K562 (cell line): ENCODE data around the gene SHISAL2A.

Experiments used
- CEBPB ChIP-seq: fragments of 450-650 bp; IDR thresholded peaks from 2 replicates; pipeline ENCODE4 v1.6.1; 2016; ENCODE audit warnings: missing genetic modification characterization, missing compliant biosample characterization
- FOXP1 ChIP-seq: sonication (generic); formaldehyde crosslinking; IDR thresholded peaks from 2 replicates; pipeline ENCODE4 v1.8.0; 2022; ENCODE audit warnings: mild to moderate bottlenecking, missing genetic modification reagents
- SETDB1 ChIP-seq: IDR thresholded peaks from one replicate; pipeline ENCODE4 v1.6.1; 2012; ENCODE audit warnings: low read length, control low read depth, inconsistent platforms
- SIN3A ChIP-seq, 2 experiments: fragments of 150-350 bp in 1 of 2; IDR thresholded peaks; 2 replicates each; pipeline ENCODE4 v1.6.1; 2011 to 2016; ENCODE audit warnings: borderline replicate concordance in 2 of 2, low read depth in 2 of 2, low read length in 2 of 2, mild to moderate bottlenecking in 2 of 2, moderate library complexity in 2 of 2; ENCODE audit not compliant: control insufficient read depth in 1 of 2
- SRF ChIP-seq, 2 experiments: fragments of 250-450, 450-650 bp in 1 of 2; sonication (Bioruptor Pico) in 1 of 2; sonication (generic) in 1 of 2; formaldehyde crosslinking; IDR thresholded peaks; 2 replicates each; pipeline versions ENCODE4 v1.5.0 to v1.5.1; 2020 to 2022; ENCODE audit warnings: mild to moderate bottlenecking in 1 of 2, missing genetic modification reagents in 1 of 2
- TEAD4 ChIP-seq, 2 experiments: sonication (generic) in 1 of 2; formaldehyde crosslinking in 1 of 2; IDR thresholded peaks; 2 replicates each; pipeline versions ENCODE4 v1.6.1 to v1.8.0; 2012 to 2022; ENCODE audit warnings: borderline replicate concordance in 1 of 2, inconsistent platforms in 1 of 2, low read length in 1 of 2, mild to moderate bottlenecking in 1 of 2, missing genetic modification reagents in 1 of 2
- ZFP30 ChIP-seq: fragments of 250-450 bp; sonication (Bioruptor Pico); IDR thresholded peaks from 2 replicates; pipeline ENCODE4 v1.8.0; 2022; ENCODE audit warnings: moderate library complexity, mild to moderate bottlenecking, inconsistent platforms, borderline replicate concordance
- ZKSCAN1 ChIP-seq: fragments of 150-350 bp; IDR thresholded peaks from 2 replicates; pipeline ENCODE4 v1.6.1; 2016; ENCODE audit warnings: low read depth, low read length
- TF ChIP-seq, protein P1 (sequence below), 2 experiments: fragments of 450-650 bp; formaldehyde crosslinking in 1 of 2; IDR thresholded peaks; 2 replicates each; pipeline versions ENCODE4 v1.4.0 to v1.6.1; 2014 to 2020; ENCODE audit warnings: mild to moderate bottlenecking in 2 of 2, borderline replicate concordance in 1 of 2, low read depth in 1 of 2
- TF ChIP-seq, protein P2 (sequence below): sonication (generic); formaldehyde crosslinking; IDR thresholded peaks from 2 replicates; pipeline ENCODE4 v1.9.0; 2022; ENCODE audit warnings: mild to moderate bottlenecking, missing genetic modification reagents
- TF ChIP-seq, protein P3 (sequence below), 3 experiments: IDR thresholded peaks in 2 of 3; conservative IDR thresholded peaks in 1 of 3; 2 replicates each; pipeline ENCODE4 v1.5.1; 2011 to 2012; ENCODE audit warnings: low read length in 3 of 3, mild to moderate bottlenecking in 3 of 3, control low read depth in 2 of 3, improper control_type of control experiment in 1 of 3, inconsistent platforms in 1 of 3, low read depth in 1 of 3, mixed read lengths in 1 of 3, moderate library complexity in 1 of 3; ENCODE audit not compliant: insufficient read depth in 2 of 3
- TF ChIP-seq, protein P4 (sequence below): fragments of 450-650 bp; IDR thresholded peaks from 2 replicates; pipeline ENCODE4 v1.6.1; 2016; ENCODE audit warnings: low read depth, mild to moderate bottlenecking, moderate library complexity

DNA sequence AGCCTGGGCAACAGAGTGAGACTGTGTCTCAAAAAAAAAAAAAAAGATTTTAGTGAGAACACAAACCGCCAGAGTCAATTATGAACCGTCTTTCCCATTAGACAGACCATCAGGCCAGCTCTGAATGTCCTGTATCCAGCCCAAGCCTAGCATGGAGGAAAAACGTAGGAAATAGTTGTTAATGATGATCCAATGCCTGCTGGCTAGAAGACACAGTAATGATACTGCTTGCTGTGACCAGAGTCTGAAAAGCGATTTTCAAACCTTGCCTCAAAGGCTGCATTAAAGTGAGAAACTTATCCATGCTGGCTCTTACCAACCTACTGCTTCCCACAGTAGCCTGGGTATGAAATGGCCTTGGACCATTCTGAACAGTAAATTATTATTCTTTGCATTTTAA lies 48.2 kb downstream of the SHISAL2A start:
- no peak for TF ChIP-seq ZKSCAN1
- TF ChIP-seq CEBPB, result no peak
- TF ChIP-seq SIN3A (IDR thresholded peaks at IDR 0.05; ENCODE audit: borderline replicate concordance in 2 of 2, control insufficient read depth in 1 of 2, low read depth in 2 of 2, low read length in 2 of 2), result no peak
- TF ChIP-seq SRF (CRISPR knock-in tag; IDR thresholded peaks at IDR 0.05), result no peak
- TF ChIP-seq TEAD4 (IDR thresholded peaks at IDR 0.05; ENCODE audit: low read length), result no peak
- no peak for TF ChIP-seq TEAD4 (CRISPR knock-in tag; IDR thresholded peaks at IDR 0.05; ENCODE audit: borderline replicate concordance)
- no peak for TF ChIP-seq SETDB1
- TF ChIP-seq, protein P1, sequence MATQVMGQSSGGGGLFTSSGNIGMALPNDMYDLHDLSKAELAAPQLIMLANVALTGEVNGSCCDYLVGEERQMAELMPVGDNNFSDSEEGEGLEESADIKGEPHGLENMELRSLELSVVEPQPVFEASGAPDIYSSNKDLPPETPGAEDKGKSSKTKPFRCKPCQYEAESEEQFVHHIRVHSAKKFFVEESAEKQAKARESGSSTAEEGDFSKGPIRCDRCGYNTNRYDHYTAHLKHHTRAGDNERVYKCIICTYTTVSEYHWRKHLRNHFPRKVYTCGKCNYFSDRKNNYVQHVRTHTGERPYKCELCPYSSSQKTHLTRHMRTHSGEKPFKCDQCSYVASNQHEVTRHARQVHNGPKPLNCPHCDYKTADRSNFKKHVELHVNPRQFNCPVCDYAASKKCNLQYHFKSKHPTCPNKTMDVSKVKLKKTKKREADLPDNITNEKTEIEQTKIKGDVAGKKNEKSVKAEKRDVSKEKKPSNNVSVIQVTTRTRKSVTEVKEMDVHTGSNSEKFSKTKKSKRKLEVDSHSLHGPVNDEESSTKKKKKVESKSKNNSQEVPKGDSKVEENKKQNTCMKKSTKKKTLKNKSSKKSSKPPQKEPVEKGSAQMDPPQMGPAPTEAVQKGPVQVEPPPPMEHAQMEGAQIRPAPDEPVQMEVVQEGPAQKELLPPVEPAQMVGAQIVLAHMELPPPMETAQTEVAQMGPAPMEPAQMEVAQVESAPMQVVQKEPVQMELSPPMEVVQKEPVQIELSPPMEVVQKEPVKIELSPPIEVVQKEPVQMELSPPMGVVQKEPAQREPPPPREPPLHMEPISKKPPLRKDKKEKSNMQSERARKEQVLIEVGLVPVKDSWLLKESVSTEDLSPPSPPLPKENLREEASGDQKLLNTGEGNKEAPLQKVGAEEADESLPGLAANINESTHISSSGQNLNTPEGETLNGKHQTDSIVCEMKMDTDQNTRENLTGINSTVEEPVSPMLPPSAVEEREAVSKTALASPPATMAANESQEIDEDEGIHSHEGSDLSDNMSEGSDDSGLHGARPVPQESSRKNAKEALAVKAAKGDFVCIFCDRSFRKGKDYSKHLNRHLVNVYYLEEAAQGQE (IDR thresholded peaks at IDR 0.05; ENCODE audit: borderline replicate concordance), result no peak
- TF ChIP-seq, protein P1 (CRISPR knock-in tag; IDR thresholded peaks at IDR 0.05; ENCODE audit: low read depth), result no peak
- TF ChIP-seq, protein P2, sequence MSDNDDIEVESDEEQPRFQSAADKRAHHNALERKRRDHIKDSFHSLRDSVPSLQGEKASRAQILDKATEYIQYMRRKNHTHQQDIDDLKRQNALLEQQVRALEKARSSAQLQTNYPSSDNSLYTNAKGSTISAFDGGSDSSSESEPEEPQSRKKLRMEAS (CRISPR knock-in tag), result no peak
- no peak for TF ChIP-seq ZFP30 (CRISPR knock-in tag)
- TF ChIP-seq, protein P3, sequence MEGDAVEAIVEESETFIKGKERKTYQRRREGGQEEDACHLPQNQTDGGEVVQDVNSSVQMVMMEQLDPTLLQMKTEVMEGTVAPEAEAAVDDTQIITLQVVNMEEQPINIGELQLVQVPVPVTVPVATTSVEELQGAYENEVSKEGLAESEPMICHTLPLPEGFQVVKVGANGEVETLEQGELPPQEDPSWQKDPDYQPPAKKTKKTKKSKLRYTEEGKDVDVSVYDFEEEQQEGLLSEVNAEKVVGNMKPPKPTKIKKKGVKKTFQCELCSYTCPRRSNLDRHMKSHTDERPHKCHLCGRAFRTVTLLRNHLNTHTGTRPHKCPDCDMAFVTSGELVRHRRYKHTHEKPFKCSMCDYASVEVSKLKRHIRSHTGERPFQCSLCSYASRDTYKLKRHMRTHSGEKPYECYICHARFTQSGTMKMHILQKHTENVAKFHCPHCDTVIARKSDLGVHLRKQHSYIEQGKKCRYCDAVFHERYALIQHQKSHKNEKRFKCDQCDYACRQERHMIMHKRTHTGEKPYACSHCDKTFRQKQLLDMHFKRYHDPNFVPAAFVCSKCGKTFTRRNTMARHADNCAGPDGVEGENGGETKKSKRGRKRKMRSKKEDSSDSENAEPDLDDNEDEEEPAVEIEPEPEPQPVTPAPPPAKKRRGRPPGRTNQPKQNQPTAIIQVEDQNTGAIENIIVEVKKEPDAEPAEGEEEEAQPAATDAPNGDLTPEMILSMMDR (IDR thresholded peaks at IDR 0.05 in 2 of 3, conservative IDR thresholded peaks at IDR 0.05 in 1 of 3; ENCODE audit: insufficient read depth in 2 of 3, low read depth in 1 of 3, low read length in 3 of 3), result no peak
- TF ChIP-seq FOXP1, result no peak
- TF ChIP-seq, protein P4, sequence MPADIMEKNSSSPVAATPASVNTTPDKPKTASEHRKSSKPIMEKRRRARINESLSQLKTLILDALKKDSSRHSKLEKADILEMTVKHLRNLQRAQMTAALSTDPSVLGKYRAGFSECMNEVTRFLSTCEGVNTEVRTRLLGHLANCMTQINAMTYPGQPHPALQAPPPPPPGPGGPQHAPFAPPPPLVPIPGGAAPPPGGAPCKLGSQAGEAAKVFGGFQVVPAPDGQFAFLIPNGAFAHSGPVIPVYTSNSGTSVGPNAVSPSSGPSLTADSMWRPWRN, result no peak
